ENCODE results near the gene HERC4. TPM values are rescaled to one million over a fixed set of nuclear protein-coding genes. Genes with fewer than 3 reads are reported as not detected.

Gene HERC4
- total and polyA plus RNA-seq, 9 of the 15 experiments (the other 6 are each of a cell fraction or from before 2014, with no cell fraction given): 12.5 to 33.5 (median 22.8) TPM

DNA sequence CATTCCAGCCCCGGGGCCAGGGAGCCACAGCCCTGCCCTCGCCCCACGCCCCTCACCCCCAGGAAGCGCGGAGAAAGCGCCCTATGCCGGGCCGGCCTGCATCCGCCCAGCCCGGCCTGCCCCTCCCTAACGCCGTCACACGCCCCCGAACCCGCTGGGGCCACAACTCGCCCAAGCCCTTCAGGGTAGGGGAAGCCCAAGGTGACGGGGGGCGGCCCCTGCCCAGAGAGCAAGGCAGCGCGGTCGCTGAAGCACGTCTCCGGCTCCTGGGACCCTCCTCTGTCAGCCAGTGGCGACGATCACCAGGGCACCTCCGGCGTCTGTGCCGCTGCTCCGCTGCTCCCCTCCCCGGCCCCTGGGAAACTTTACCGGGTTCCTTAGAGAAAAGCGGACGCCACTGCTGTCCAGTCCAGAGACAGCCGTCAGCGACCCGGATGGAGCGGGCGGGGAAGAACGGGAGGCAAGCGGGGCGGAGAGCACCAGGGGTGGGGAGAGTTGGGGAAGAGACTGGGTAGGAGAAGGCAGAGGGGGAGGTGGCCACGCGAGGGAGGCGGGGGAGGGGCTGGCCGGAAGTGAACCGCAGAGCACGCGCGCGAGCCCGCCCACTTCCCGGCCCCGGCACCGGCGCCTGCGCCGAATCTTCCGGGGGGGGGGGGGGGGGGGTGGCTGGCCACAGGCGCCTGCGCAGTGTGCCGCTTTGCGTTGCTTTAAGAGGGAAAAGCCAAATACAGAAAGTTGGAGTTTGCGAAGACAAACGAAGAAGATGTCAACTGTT, at the start of gene HERC4 (continued):
- TF ChIP-seq, protein P1, sequence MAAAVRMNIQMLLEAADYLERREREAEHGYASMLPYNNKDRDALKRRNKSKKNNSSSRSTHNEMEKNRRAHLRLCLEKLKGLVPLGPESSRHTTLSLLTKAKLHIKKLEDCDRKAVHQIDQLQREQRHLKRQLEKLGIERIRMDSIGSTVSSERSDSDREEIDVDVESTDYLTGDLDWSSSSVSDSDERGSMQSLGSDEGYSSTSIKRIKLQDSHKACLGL (CRISPR knock-in tag; IDR thresholded peaks at IDR 0.05; ENCODE audit: borderline replicate concordance, poor library complexity, severe bottlenecking): no peak
- TF ChIP-seq SAFB (IDR thresholded peaks at IDR 0.05; ENCODE audit: borderline replicate concordance, low read depth, low read length): no peak
- TF ChIP-seq KAT8 (IDR thresholded peaks at IDR 0.05; ENCODE audit: low read depth): no peak
- TF ChIP-seq HEY1 (CRISPR knock-in tag; IDR thresholded peaks at IDR 0.05; ENCODE audit: borderline replicate concordance): no peak
- peak; percentile 88 for TF ChIP-seq ATF7 (IDR thresholded peaks at IDR 0.05)
- no peak for TF ChIP-seq SETDB1 (IDR thresholded peaks at IDR 0.05; ENCODE audit: low read length)
- peak; percentile 92 for TF ChIP-seq EGR1 (conservative IDR thresholded peaks at IDR 0.05)
- TF ChIP-seq ZNF197 (CRISPR knock-in tag; IDR thresholded peaks at IDR 0.05; ENCODE audit: low read depth): no peak
- peak; percentile 68 for TF ChIP-seq RBM22 (IDR thresholded peaks at IDR 0.05; ENCODE audit: low read depth, low read length, poor library complexity, severe bottlenecking)
- TF ChIP-seq ZNF717 (CRISPR knock-in tag; IDR thresholded peaks at IDR 0.05): no peak
- TF ChIP-seq GTF2F1 (IDR thresholded peaks at IDR 0.05; ENCODE audit: low read depth, low read length): no peak
- TF ChIP-seq STAT5A (IDR thresholded peaks at IDR 0.05; ENCODE audit: borderline replicate concordance, low read length): no peak
- peak; percentile 49 for TF ChIP-seq HNRNPLL (IDR thresholded peaks at IDR 0.05; ENCODE audit: low read depth, low read length, poor library complexity, severe bottlenecking)
- 0 out of 2 replicates have a peak, but pooled peaks have one; percentile 25 for TF ChIP-seq RB1 (IDR thresholded peaks at IDR 0.05; ENCODE audit: low read depth)
- no peak for TF ChIP-seq HDAC3 (IDR thresholded peaks at IDR 0.05; ENCODE audit: borderline replicate concordance, partially characterized antibody)
- TF ChIP-seq, protein P2, sequence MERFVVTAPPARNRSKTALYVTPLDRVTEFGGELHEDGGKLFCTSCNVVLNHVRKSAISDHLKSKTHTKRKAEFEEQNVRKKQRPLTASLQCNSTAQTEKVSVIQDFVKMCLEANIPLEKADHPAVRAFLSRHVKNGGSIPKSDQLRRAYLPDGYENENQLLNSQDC (CRISPR knock-in tag; IDR thresholded peaks at IDR 0.05): no peak
- TF ChIP-seq ZNF239 (CRISPR knock-in tag; IDR thresholded peaks at IDR 0.05): no peak
- no peak for TF ChIP-seq MCM3 (IDR thresholded peaks at IDR 0.05)
- peak; percentile 31; the same call in 1 of the 2 replicates for TF ChIP-seq NCOA1 (IDR thresholded peaks at IDR 0.05; ENCODE audit: low read depth)
- 0 out of 2 replicates have a peak, but pooled peaks have one; percentile 49 for TF ChIP-seq SRSF1 (IDR thresholded peaks at IDR 0.05; ENCODE audit: low read depth, low read length)
- peak; percentile 20; the same call in 1 of the 2 replicates for TF ChIP-seq AFF4 (CRISPR knock-in tag; IDR thresholded peaks at IDR 0.05)
- 0 out of 2 replicates have a peak, but pooled peaks have one; percentile 57 for TF ChIP-seq GTF2E2 (tag; IDR thresholded peaks at IDR 0.05)
- peak in 1 of 2 experiments; percentile 85; a peak in 2 of 4 replicates for TF ChIP-seq HDAC1 (IDR thresholded peaks at IDR 0.05)
- peak; percentile 47 to 86; a peak in 3 of 4 replicates for TF ChIP-seq SIN3A (IDR thresholded peaks at IDR 0.05; ENCODE audit: borderline replicate concordance in 2 of 2, control insufficient read depth in 1 of 2, low read depth in 2 of 2, low read length in 2 of 2)
- 0 out of 2 replicates have a peak, but pooled peaks have one; percentile 16 for TF ChIP-seq SMARCA5 (IDR thresholded peaks at IDR 0.05)
- no peak for TF ChIP-seq GTF2A2 (tag; IDR thresholded peaks at IDR 0.05)
